DMS 273 treated with DMSO at 0.1 percent for 48 hours (cell line): ENCODE results near the gene PLEKHG5.

ENCODE experiments used
- DNase-seq: peaks from one replicate; lab custom pipeline; 2025; lab: John Stamatoyannopoulos, UW

Gene PLEKHG5

GRCh38 chr1:6510493-6510892, 19.0 kb upstream of the PLEKHG5 start:
- no peak for DNase-seq

DNA sequence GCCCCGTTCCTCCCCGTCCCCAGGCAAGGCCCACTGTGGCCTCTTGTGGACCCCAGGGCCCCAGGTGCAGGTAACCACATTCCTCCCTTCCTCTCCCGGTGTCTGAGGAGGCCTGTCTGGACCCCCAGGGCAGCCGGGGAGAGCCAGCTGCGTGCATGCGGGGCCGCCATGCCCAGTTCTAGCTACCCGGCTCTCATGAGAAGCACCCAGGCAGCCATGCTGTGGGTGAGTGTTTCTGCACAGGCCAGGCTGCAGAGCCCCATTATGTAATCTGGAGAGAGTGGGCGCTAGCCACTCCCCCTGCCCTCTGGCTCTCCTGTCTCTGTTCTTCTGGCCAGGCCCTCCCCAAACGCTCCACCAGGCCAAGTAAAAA, 18.4 kb upstream of the PLEKHG5 start:
- DNase-seq, result no peak

- DNase-seq, result no peak
These were observed 17.9 kb upstream of the PLEKHG5 start for GRCh38 chr1:6509220-6509918.

- no peak for DNase-seq
These were observed 17.3 kb upstream of the PLEKHG5 start for GRCh38 chr1:6508816-6509189.

DNA sequence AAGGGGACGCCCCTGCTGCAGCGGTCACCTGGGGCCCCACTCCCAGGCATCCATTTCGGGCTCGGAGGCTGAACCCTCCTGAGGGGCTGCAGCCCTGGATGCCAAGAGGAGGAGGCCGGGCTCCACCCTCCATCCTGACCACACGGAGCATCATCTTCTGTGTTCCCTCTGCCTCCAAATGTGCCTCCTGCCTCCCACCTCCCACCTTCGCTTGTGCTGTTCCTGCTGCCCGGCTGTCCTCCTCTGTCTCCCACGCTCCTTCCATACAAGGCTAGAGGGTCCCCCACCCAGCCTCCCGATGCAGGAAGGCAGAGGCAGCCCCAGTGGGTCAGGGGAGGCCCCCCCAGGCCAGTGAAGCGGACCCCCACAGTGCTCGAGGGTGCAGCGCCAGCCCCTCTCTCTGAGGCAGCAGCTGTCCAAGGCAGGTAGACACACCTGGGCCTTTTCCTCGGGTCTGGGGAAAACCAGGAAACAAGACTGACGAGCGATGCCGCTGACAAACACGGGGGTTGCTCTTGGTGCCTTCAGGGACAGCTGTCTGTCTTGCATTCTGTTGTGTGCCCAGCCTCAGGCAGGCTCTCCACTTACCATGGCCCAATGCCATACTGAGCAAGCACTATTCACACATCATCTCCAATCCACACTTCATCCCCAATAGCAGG, 16.8 kb upstream of the PLEKHG5 start:
- DNase-seq, result no peak

- no peak for DNase-seq
These were observed 16.0 kb upstream of the PLEKHG5 start for GRCh38 chr1:6507461-6507911.

GRCh38 chr1:6507037-6507428, 15.6 kb upstream of the PLEKHG5 start:
- DNase-seq, result no peak

DNA sequence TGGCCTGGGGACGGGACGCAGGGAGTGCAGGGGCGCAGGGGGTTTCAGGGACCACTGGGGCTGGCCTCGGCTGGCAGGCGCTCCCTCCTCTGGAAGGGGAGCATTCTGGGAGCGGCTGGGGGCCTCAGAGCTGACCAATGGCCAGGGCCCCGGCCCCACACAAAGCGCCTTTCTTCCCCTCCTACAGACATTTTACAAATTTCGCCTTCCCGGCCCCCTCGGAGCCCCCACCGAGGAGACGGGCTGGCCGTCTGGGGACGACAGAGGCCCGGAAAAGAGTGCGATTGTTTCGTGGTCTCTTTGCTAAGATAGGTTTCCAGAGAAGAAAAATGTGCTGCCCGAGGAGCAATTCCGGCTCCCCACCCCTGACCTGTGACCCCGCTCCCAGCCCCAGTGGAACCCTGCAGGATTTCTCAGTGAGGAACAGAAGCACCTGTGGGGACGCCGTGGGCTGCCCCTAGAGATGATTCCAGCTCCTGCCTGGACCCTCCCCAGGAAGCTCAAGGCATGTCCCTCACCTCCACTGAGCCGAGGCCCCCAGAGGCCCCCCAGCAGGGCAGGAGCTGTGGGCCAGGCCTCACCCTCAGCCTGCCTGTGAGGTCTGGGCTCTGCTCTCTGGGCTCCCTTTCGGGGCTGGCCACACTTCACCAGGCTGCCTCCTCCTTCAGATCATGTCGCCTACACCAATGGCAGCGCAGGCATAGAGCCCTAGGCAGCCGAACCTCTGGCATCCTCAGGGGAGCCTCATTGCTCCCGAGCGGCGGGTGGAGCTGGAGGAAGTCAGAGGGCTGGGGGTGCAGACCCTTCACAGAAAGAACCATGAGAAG, 15.0 kb upstream of the PLEKHG5 start:
- no peak for DNase-seq

DNA sequence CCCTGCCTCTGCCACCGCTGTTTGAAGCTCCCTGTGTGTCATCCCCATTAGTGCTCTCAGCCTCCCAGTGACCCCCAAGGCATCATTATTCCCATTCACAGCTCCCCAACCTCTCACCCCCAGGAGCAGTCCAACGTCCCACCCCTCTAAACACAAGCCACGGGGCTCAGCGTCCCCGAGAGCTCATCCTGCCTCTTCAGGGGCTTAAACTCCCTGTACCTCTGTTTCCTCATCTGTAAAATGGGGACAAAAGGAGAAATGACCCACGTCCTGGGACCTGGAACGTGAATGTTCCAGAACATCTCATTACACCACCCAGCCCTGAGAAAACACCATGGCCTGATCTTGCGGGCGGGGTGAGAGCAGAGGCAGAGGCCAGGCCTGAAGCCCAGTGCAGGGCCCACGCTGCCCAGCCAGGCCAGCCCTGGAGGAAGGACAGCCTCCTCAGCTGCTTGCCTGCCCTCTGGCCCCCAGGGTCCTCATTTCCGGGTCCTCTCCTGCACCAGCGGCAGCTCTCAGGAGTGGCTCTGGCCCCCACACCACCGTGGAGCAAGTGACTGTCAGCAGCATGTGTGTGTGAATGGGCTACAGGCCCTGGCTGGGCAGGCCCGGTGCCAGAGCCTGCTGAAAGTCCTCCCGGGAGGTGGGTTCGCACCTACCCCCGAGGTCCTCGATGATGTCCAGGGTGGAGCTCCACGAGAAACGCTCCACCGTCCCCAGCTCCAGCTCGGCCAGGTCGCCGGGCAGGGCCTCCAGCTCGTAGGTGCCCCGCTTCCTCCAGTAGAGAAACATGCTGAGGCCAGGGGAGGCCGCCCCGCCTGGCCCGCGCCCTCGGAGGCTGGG, 14.1 kb upstream of the PLEKHG5 start:
- DNase-seq, result no peak

GRCh38 chr1:6504887-6505286, 13.4 kb upstream of the PLEKHG5 start:
- DNase-seq, result no peak

- DNase-seq, result no peak
These were observed 12.6 kb upstream of the PLEKHG5 start for GRCh38 chr1:6503884-6504602.

DNA sequence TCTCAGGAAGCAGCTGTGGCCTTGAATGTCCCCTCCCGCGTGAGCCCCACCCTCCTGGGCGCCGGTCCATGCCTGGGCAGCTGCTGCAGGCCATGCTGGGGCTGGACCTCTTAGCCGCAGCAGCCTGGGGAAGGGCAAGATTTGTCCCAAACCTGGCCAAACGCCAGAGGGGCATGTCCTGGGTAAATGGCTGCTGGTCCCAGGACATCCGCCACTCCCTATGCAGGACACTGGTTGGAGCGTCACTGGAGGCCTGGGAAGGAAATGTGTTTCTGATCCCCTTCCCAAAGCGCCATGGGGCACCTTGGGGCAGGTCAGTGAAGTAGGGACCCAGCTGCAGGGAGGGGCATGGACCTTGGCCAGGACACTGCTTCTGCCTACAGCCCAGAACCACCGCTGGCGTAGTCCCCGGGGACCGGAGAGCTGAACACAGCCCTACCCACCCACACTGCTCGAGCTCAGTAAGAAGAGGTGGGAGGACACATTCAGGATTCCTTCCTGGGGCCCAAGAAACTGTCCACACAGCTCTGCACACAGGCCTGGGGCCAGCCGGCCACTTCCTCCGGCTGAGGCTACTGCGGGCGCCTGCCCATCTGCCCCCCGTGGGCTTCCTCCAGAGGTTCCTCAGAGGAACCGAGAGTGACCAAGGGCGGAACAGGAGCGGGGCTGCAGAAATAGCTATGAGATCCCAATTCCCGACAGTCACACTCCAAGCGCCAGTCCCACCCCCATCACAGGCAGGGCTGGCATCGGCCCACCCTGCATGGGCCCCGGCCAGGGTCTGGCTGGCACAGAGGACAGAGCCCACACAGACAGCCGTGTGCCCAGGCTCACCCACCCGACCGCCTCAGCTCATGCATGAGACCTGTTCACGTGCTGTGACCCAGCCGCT, 10.8 kb upstream of the PLEKHG5 start:
- DNase-seq, result no peak

GRCh38 chr1:6501279-6501813, 9.9 kb upstream of the PLEKHG5 start:
- no peak for DNase-seq

- DNase-seq, result no peak
These were observed 9.2 kb upstream of the PLEKHG5 start for GRCh38 chr1:6500544-6501278.

DNA sequence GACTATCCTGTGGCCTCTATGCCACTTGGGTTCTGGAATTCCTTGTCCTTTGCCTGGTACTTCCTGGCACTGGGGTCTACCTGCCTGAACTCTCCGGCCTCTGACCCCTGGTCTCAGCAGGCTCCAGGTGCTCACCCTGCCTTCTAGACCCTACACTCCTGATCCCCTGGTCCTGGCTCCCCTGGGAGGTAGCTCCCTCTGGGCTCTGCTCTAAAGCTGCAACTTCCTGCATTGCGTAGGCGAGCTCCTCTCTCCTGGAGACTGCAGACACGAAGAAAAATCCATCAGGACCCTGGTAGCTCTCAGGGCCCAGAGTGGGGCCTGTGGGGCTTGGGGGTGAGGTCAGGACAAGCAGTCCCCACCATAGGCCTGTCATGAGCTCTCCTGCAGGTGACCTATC, 7.8 kb upstream of the PLEKHG5 start:
- no peak for DNase-seq

- no peak for DNase-seq
These were observed 7.2 kb upstream of the PLEKHG5 start for GRCh38 chr1:6498576-6499111.

GRCh38 chr1:6497867-6498575, 6.6 kb upstream of the PLEKHG5 start:
- DNase-seq, result no peak

- no peak for DNase-seq
These were observed 5.9 kb upstream of the PLEKHG5 start for GRCh38 chr1:6497215-6497866.
